HepG2 (cell line): ENCODE measurements around the gene PPP1R15B. TPM values are rescaled to one million over a fixed set of nuclear protein-coding genes. Genes with fewer than 3 reads are reported as not detected.
A peak's percentile ranks its signal among the peaks of the same experiment; 100 is the strongest.

Experiments used
- ARNTL ChIP-seq: sonication (generic); formaldehyde crosslinking; IDR thresholded peaks from 2 replicates; pipeline ENCODE4 v1.4.0; 2020; ENCODE audit warnings: mild to moderate bottlenecking, missing genetic modification reagents
- ATF7-NPFF ChIP-seq: sonication (generic); formaldehyde crosslinking; IDR thresholded peaks from 2 replicates; pipeline ENCODE4 v1.8.1; 2023; ENCODE audit warnings: mild to moderate bottlenecking, low read depth, missing genetic modification reagents, moderate library complexity
- EHMT2 ChIP-seq: fragments of 200-600 bp; sonication (generic); IDR thresholded peaks from 2 replicates; pipeline ENCODE4 v1.7.0; 2017; ENCODE audit warnings: antibody characterized with exemption, low read depth, low read length, borderline replicate concordance
- FOXO1 ChIP-seq: sonication (generic); formaldehyde crosslinking; IDR thresholded peaks from 2 replicates; pipeline ENCODE4 v1.4.0; 2020; ENCODE audit warnings: missing genetic modification reagents
- HINFP ChIP-seq: sonication (generic); formaldehyde crosslinking; IDR thresholded peaks from 2 replicates; pipeline ENCODE4 v1.4.0; 2020; ENCODE audit warnings: low read depth, mild to moderate bottlenecking, missing genetic modification reagents
- IRF1 ChIP-seq: sonication (generic); formaldehyde crosslinking; IDR thresholded peaks from 2 replicates; pipeline ENCODE4 v1.4.0; 2020; ENCODE audit warnings: low read depth, mild to moderate bottlenecking, missing genetic modification reagents
- ISL2 ChIP-seq: sonication (generic); formaldehyde crosslinking; IDR thresholded peaks from 2 replicates; pipeline ENCODE4 v1.5.0; 2020; ENCODE audit warnings: missing genetic modification reagents
- KMT2B ChIP-seq: IDR thresholded peaks from 2 replicates; pipeline ENCODE4 v1.6.1; 2016; ENCODE audit warnings: missing genetic modification reagents, missing compliant biosample characterization
- RXRA ChIP-seq: sonication (generic); formaldehyde crosslinking; IDR thresholded peaks from 2 replicates; pipeline ENCODE4 v1.5.1; 2020; ENCODE audit warnings: missing genetic modification reagents
- SCMH1 ChIP-seq: sonication (generic); formaldehyde crosslinking; IDR thresholded peaks from 2 replicates; pipeline ENCODE4 v1.9.0; 2021; ENCODE audit warnings: missing genetic modification reagents, mild to moderate bottlenecking, borderline replicate concordance
- SKIL ChIP-seq: sonication (generic); formaldehyde crosslinking; IDR thresholded peaks from 2 replicates; pipeline ENCODE4 v1.8.0; 2022; ENCODE audit warnings: missing genetic modification reagents, mild to moderate bottlenecking, moderate library complexity, borderline replicate concordance
- ZBTB10 ChIP-seq: sonication (generic); formaldehyde crosslinking; IDR thresholded peaks from 2 replicates; pipeline ENCODE4 v1.4.0; 2020; ENCODE audit warnings: missing genetic modification reagents, borderline replicate concordance
- ZNF235 ChIP-seq: sonication (generic); formaldehyde crosslinking; IDR thresholded peaks from 2 replicates; pipeline ENCODE4 v1.8.1; 2023; ENCODE audit warnings: mild to moderate bottlenecking, missing genetic modification reagents, borderline replicate concordance
- ZNF256 ChIP-seq: sonication (generic); formaldehyde crosslinking; conservative IDR thresholded peaks from 2 replicates; pipeline ENCODE4 v1.4.0; 2020; ENCODE audit warnings: missing genetic modification reagents
- ZNF335 ChIP-seq: sonication (generic); formaldehyde crosslinking; IDR thresholded peaks from 2 replicates; pipeline ENCODE4 v1.4.0; 2020; ENCODE audit warnings: missing genetic modification reagents
- ZNF543 ChIP-seq: sonication (generic); formaldehyde crosslinking; IDR thresholded peaks from 2 replicates; pipeline ENCODE4 v1.4.0; 2020; ENCODE audit warnings: mild to moderate bottlenecking, missing genetic modification reagents
- ZNF720 ChIP-seq: sonication (generic); formaldehyde crosslinking; IDR thresholded peaks from 2 replicates; pipeline ENCODE4 v1.4.0; 2020; ENCODE audit warnings: missing genetic modification reagents
- ZNF777 ChIP-seq: sonication (generic); formaldehyde crosslinking; IDR thresholded peaks from 2 replicates; pipeline ENCODE4 v1.4.0; 2020; ENCODE audit warnings: missing genetic modification reagents
- ZNF83 ChIP-seq: sonication (generic); formaldehyde crosslinking; IDR thresholded peaks from 2 replicates; pipeline ENCODE4 v1.4.0; 2020; ENCODE audit warnings: missing genetic modification reagents, mild to moderate bottlenecking, borderline replicate concordance
- polyA plus RNA-seq, 8 experiments: library from polyadenylated mRNA; depleted of rRNA in 3 of 8; stranded (reverse) in 7 of 8; unstranded in 1 of 8; fragments of >200 nt; fragmentation: Illumina TruSeq in 4 of 8; extraction: Trizol in 4 of 8; gene quantifications; 2 replicates each; pipeline versions ENCODE4 v1.2.1 to v1.2.3, GENCODE V29; 2011 to 2016; ENCODE audit warnings: low read depth in 4 of 8, missing spikeins in 1 of 8, mixed read lengths in 1 of 8; ENCODE audit not compliant: insufficient read depth in 1 of 8
- total RNA-seq, 5 experiments: library from RNA; depleted of rRNA; stranded (reverse); fragments of >200 nt; fragmentation: Illumina TruSeq; extraction: Trizol; gene quantifications; 2 replicates each; pipeline ENCODE4 v1.2.3, GENCODE V29; 2016; ENCODE audit warnings: low read depth in 1 of 5

Gene PPP1R15B
- total and polyA plus RNA-seq, 2 of the 13 experiments (the other 11 are each of a cell fraction or from before 2014, with no cell fraction given), result 13.4 to 23.8 TPM

- TF ChIP-seq SKIL (CRISPR knock-in tag) (no peak), ZNF720 (CRISPR knock-in tag) (no peak), SCMH1 (CRISPR knock-in tag) (no peak), ARNTL (CRISPR knock-in tag) (no peak), ZNF235 (CRISPR knock-in tag) (no peak), ZNF543 (CRISPR knock-in tag) (no peak), ZNF777 (CRISPR knock-in tag) (peak; percentile 49), ZNF335 (CRISPR knock-in tag) (no peak), RXRA (CRISPR knock-in tag) (peak; percentile 55), KMT2B (CRISPR knock-in tag) (no peak), IRF1 (CRISPR knock-in tag) (no peak), ZNF83 (no peak; the same call in 1 of the 2 replicates), ZNF256 (CRISPR knock-in tag) (no peak), EHMT2 (no peak), ISL2 (CRISPR knock-in tag) (peak; percentile 52; the same call in 1 of the 2 replicates), HINFP (CRISPR knock-in tag) (no peak), ZBTB10 (CRISPR knock-in tag) (no peak), ATF7-NPFF (no peak), FOXO1 (CRISPR knock-in tag) (no peak; the same call in none of the 2 replicates)
Observed at GRCh38 chr1:204411451-204412204, at the start of gene PPP1R15B (continued).
